ENCODE data around the gene CPPED1.

CPPED1 gene

DNA sequence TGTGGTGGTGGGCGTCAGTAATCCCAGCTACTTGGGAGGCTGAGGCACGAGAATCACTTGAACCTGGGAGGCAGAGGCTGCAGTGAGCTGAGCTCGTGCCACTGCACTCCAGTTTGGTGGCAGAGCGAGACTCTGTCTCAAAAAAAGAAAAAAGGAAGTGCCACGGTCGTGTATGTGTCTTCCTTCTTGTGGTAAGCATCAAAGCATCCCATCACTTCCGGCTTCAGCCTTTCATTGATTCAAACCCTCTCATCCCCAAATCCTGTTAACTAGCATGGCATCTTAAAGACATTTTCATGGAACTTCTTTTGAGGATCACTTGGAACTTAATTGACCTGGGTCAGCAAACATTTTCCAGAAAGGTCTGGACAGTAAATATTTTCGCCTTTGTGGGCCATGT, 126.2 kb downstream of the CPPED1 start:
- DNase-seq = no peak

DNA sequence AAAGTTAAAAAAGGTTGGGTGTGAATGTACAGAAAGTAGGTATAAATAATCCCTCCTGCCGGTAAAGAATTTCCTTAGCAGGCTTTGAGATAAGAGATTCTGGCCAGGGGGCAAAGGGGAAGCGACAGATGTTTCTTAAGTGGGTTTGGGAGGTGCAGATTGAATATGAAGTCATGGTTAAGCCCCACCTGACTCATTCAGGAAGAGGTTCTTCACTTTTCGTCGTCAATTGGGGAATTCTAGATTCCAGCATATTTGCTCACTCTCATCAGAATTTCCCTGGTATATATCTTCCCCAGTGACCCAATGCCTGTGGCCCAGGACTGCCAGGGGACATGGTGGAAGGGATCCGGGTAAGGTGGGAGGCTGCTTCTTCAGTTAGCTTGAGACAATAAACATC, 127.8 kb downstream of the CPPED1 start:
- no peak for DNase-seq

DNA sequence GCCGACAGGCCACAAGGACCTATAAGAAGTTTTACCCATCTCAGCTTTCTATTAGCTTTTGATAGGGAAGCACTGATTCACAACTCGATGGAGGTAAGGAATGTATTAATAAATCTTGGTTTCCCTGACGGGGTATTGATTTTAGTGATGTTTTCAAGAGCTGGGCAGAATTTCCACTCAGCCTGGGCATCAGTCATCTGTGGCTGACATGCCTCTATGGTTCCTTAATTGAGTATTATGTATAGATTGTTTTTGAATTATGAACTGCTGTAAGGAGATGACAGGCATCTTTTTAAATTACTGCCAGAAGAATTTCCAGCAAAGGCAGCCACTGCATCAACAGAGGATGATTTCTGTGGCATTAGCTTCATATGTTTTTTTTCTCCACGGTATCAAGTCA, 128.6 kb downstream of the CPPED1 start:
- no peak for DNase-seq

DNA sequence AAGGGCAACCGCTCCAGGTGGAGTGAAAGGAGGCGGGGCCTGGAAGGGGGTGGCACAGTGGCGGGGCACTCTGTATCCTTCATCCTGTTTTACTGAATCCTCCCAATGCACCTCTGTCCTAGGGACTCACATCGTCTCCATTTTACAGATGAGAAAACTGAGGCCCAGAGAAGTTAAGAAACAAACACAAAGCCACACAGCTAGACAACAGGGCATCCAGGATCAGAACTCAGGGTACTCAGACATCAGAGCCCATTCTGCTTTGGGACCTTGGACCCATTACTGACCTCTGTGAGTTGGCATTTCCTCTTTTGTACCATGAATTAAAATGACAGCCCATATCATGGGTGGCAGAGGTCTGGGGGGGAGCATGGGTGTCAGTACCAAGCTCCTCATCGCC, 129.2 kb downstream of the CPPED1 start:
- DNase-seq = no peak

DNA sequence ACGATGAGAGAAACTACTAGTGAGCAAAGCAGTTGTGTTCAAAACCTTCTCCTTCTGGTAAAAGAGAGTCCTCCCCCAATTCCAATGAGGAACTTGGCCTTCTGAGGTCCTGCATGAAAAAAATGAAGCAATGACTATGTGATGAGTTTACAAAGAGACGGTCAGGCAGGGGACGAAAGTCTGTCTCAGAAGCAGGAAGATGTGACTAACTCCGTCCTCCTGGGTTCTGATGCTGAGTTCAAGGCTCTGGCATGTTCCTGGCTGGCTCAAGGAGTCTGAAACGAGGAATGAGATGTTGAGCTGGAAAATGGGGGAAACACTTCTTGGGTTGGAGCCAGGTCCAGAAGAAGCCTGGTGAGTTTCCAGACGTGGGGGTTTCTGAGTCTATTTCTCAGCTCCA, 129.6 kb downstream of the CPPED1 start:
- DNase-seq = no peak

DNA sequence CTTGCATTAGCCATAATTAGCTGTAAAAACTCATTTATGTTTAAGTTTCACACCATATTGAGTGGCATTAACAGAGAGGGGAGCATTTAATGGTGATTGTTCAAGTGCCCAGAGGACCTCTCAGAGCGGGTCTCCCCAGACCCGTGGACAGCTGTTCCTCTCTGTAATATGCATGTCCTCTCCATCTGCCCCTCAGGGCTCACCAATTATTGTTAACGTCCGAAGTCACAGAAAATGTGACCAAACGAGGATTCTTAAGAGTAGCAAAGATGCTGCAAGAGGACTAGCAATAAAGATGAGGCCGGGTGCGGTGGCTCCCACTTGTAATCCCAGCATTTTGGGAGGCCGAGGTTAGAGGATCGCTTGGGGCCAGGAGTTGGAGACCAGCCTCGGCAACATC, 130.2 kb downstream of the CPPED1 start:
- no peak for DNase-seq

DNA sequence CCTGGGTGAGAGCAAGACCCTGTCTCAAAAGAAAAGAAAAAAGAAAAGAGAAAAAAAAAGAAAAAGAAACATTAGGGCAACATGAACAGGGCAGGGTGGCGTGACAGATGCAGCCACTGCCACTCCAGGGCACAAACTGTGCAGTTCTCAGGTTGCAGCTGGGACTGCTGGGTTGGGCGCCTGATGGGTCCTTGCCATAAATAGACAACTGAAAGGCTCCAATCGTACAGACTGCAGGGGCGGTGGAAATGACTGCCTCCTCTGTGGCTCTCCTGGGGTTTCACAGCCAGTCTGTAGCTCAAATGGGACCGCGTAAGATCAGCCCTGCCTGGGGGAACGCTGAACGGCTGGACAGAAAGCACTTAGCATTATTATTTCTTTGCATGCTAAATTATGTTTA, 130.7 kb downstream of the CPPED1 start:
- peak; percentile 60 for DNase-seq

DNA sequence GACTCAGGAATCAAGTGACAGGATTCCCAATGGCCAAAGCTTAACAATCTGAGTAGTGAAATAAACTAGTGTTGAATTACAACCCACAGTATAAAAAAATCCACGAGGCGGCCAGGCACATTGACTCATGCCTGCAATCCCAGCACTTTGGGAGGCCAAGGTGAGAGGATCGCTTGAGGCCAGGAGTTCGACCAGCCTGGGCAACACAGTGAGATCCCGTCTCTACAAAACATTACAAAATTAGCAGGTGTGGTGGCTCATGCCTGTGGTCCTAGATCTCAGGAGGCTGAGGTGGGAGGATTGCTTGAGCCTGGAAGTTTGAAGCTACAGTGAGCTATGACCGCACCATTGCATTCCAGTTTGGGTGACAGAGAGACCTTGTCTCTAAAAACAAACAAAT, 133.8 kb downstream of the CPPED1 start:
- DNase-seq = no peak

DNA sequence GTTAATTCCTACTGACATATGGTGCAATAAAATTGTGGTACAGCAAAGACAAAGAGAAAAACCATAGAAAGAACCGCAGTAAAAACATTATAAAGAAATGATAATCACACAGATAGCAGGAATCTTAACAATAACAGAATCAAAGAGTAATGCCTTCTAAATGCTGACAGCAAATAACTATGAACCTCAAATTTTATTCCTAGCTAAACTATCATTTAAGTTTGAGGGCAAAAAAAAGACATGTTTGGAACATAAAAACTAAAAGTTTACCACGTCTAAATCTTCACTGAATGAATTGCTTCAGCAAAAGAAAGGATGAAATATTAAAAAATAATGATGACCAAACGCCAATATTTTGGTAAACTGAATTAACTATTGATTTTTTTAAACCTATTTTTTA, 135.8 kb downstream of the CPPED1 start:
- no peak for DNase-seq

DNA sequence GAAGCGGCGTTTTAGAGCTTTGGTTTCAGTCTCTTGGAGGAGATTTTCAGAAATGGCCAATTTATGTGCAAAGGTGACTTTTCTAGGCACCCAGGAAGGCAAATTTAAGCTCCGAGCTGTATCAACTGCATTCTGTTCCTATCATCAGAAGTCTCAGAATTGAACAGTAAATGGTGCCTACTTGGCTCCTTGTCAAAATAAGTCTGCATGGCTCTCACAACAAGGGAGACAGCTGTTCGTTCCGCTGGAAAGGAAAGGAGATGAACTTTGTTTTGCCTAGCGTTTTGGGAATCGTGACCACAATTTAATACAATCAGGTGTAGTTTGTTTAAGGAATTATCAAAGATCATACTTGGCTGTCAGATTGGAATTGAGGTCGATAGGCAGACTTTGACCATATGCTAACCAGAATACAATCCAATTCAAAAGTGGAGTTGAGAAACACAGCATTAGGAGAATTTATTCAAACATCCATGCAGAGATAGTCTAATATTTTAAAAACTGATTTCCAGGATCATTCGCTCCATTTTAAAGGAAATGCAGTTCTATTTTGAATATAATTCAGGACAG, 139.4 kb downstream of the CPPED1 start:
- DNase-seq = no peak

DNA sequence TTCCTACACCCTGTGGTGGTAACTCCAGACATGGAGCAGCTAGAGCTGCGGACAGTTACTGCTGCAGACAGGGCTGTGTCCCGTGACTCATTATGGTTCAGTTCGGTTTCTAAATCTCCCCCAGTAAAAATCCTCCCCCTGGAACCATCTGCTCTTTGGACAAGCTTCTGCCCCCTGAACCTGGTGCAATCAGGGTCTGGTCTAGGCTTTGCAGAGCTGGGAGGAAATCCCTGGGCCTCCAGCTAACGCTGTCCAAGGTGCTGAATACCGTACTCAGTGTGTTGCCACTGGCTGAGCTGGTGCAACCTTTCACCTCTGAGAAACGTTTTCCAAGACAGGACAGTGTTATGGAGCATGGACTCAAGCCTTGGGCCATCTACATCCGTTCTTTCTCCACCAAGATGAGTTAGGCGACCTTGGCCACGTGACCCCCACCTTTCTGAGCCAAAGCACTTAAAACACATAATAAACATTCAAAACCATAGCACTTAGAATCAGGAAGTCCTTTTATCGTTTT, 142.0 kb downstream of the CPPED1 start:
- no peak for DNase-seq

DNA sequence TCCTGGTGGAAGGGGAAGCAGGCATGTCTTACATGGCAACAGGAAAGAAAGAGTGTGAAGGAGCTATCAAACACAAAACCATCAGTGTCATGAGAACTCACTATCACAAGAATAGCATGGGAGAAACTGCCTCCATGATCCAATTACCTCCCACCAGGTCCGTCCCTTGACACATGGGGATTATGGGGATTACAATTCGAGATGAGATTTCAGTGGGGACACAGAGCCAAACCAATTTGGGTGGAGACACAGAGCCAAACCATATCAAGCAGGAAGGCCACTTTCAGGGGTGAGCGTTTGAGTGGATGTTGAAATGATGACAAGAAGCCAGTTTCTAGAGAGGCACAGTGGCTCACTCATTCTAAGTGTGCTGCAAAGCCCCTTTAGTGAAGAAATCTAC, 143.8 kb downstream of the CPPED1 start:
- DNase-seq = no peak

DNA sequence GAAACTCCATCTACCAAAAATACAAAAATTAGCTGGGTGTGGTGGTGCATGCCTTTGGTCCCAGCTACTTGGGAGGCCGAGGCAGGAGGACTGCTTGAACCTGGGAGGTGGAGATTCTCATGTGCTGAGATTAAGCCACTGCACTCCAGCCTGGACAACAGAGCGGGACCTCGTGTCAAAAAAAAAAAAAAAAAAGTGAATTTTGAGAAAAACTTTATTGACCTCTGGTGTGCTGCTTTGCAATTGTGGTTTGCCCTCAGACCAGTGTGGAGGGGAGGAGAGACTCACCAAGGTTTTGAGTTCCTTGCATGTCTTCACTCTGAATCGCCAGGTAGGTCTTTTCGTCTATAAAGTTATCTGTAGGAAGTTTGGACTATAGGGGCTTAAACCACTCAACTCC, 145.2 kb downstream of the CPPED1 start:
- DNase-seq = no peak

DNA sequence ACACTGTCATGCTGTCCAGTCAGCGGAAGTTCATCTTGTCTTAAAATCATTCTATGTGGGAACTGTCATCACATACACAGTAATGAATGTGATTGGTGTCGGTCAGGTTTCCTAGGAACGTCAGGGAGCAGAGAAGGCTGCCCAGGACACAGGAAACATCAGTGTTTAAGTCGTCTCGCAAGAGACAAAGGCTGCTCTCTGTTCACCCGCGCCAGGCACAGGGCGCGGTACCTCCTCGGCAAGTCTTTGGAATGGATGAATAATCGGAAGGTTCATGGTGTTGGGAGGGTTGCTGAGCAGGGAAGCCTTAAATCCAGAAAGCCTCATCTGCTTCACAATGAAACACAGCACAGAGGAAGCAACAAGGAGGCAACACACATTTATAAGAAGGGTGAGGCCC, 148.2 kb downstream of the CPPED1 start:
- no peak for DNase-seq

DNA sequence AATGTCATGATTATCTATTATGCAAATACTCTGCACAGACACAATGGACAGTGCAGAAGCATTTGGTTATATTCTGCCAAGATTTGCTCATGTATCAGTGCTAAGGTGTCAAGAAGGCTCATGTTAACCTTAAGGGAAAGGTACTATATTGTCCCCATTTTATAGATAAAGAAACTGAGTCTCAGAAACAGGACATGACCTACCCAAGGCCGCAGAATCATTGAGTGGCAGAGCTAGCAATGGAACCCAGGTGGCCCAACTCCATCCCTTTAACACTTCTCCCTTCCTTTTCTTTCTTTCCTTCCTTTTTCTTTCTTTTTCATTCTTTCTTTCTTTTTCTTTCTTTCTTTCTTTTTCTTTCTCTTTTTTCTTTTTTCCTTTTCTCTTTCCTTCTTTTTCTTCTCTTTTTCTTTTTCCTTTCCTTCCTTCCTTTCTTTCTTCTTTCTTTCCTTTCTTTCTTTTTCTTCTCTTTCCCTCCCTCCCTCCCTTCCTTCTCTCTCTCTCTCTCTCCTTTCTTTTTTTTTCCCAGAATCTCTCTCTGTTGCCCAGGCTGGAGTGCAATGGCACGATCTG, 149.8 kb downstream of the CPPED1 start:
- DNase-seq = no peak

DNA sequence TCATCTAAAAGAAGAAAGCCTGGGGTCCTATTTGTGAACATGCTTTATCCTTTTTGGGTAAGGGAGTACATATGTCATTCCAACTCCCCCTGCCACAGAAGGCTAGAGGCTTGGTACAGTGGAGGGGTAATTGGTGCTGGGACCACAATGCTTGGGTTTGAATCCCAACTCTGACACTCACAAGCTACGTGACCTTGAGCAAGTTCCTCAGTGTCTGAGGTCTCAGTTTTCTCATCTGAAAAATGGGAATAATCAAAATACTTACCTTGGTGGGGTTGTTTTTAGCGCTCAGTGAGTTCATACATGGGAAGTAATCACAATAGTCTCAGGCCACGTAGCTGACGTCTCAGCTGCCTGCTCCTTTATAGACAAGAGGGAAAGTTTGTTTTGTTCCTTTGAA, 150.8 kb downstream of the CPPED1 start:
- DNase-seq = no peak

DNA sequence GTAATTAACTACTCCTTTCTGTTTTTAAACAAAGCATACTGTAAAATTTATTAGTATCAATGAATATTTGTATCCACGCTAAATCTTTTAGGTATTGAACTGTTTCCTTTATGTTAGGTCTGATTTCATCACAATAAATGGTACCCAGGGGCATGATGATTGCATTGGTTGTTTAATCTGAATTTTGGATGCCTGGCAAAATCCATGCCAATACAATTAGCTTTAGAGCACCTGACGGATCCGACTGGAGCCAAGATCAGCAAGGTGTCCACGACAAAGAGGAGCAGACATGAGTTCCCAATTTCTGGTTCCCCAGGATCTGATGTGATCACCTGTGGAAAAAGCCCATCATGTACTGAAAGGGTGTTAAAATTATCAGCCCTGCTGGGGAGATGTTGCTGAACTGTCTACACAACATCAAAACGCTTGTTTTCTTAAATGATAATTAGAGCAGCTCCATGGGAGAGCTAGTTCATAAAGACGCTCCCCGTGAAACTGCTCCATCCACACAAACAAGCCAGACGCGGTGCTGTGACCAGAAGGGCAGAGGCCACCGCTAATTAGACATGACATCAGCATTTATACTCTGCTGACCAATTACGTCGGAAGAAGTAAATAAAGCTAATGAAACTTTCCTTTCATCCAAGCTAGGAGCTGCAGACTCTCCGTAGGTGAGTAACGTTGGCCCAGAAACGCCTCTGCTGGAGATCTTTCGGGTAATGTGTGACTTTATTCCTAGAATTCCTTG, 151.7 kb downstream of the CPPED1 start:
- DNase-seq = no peak

DNA sequence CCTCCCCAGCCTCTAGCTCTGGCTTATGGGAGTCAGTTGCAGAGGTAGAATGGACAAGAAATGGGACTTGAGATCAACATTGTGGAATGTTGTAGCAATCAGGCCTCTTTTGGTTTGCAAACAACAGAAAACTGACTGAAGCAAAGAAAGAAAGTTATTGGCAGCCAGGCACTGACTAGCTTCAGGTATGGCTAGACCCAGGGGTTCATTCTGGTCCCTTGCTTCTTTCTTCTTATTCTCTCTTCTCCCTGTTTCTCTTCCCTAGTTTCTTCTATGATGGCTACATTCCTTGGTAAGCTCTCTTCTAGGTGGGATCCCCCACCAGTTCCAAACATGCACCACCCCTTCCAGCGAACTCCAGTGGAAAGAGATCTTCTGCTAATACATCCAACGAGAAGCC, 154.3 kb downstream of the CPPED1 start:
- no peak for DNase-seq

DNA sequence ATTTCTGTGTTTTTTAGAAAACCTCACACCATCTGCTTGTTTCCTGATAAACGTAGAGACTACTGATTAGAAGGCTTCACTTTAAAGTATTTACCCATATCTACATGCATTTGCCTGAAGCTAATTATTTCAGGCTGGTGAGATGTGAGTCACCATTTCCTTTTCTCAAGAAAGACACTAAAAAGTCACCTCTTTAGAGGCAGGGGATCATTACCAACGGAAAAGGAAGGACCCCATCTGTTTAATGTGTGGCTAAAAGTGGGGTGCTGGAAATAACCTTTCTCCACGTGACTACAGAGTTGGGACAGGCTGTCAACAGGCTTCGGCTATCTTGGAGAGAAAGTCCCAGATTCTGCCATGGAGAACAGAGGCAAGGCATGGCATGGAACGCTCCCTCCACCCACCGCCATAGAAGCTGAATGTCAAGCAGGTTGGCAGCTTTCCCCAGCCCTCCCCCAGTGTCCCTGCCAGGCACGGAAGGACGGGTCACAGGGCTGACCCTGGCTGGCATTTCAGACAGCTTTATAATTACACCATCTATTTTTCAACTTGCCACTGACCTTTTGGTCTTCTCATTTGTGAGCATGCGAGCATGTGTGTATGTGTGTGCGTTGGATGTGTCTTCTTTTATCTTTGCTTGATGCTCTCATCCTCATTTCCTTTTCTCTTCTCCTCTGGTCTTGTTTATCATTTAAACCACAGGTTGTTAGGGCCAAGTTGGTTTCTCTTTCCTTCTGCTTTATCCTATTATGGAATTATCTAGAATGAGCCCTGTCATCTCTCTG, 157.0 kb downstream of the CPPED1 start:
- no peak for DNase-seq

DNA sequence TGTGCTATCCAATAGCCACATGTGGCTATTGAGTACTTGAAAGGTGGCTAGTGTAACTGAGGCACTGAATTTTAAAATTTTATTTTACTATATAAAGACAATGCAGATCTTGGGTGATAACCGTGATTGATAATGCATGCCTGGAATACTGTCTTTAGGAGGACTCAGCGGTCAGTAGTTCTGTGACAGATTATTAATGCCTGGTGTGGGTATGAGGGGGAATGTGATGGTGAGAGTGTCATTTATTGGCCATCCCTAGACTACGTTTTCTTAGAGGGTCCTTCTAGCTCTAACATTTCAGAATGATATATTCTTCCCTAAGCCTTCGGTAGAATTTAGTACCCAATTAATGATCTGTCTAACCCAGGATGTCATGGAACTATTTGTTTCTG, 157.6 kb downstream of the CPPED1 start:
- no peak for DNase-seq

DNA sequence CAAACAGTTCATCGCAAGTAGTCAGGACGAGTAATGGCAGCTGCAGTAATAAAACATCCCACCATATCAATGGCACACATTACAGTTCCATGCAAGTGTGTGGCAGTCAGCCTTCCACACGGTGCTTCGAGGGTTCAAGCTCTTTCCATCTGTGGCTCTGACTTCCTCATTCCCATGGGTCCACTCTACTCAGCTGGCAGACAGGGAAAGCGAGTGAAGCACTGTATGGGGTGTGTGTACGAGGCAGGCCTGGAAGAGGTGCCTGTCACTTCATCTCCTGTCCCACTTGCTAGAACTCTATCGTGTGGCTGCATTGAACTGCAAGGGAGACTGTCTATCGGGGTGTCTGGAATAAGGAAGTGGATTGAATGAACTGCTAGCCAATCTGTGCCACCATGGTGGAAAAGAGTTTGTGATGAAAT, 160.6 kb downstream of the CPPED1 start:
- DNase-seq = no peak

DNA sequence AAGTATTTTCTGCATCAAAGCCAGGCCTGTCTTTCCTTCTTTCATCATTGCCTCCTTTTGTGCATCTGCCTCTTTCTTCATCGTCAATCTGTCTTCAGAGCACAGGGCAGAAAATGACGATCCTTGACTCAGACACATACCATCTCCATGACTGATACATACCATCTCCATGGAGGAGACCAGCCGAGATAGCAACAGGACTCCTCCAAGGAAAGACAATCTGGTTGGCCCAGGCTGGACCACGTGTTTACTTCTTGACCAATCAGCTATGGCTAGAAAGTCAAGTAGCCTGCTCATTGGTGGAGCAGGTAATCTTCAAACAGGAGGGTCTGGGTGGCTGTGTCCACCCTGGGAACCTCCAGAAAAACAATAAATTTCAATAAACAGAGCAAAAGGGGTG, 164.6 kb downstream of the CPPED1 start:
- no peak for DNase-seq

DNA sequence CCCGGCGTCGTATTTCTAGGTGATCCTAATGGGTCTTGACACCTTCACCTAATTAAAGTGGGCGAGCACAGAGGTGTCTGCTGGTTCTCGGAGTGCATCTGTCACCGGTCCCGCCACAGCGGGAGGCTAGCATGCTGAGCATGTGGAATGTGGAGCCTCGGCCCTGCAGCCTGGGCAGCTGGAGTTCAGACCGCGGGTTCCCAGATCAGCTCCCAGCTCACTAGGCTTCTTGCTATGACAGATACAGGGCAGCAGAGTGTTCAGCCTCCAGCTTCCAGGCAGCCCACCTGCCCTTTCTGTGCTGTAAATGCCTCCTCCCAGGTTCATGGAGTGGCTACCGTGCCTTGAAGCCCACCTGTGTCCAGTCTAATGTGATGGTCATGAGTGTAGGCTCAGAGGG, 166.7 kb downstream of the CPPED1 start:
- DNase-seq = no peak

DNA sequence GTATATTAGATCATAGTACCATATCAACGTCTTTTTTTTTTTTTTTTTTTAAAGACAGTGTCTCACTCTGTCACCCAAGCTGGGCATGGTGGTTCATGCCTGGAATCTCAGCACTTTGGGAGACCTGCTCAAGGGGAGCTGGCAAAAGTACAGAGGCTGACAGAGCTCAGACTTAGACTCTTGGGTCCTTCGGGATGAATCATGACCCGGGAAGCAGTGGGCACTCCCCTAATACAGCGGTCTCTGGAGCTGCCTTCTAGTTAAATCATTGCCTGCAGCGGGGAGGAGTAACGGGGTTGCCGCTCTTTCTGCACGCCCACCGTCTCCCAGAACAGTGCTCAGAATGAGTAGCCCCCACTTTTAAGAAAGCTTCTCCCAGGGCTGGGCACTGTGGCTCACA, 174.4 kb downstream of the CPPED1 start:
- DNase-seq = no peak

All from NCI-H1436 treated with DMSO at 0.1 percent for 48 hours (cell line).